Keratinocyte (primary cell): ENCODE data around the gene ETFA. TPM values are rescaled to one million over a fixed set of nuclear protein-coding genes. Genes with fewer than 3 reads are reported as not detected.

Experiments
- DNase-seq: peaks from one replicate; pipeline ENCODE4 v3.0.0-alpha.2; 2011; ENCODE audit warnings: low read depth, missing footprints, low spot score
- FAIRE-seq: peaks from 2 replicates; lab custom pipeline; 2011; peaks lifted over from hg19 to GRCh38; lab: Jason Lieb, UNC
- H2AFZ ChIP-seq: 2 replicates; pipeline ENCODE4 v1.6.0; 2012; ENCODE audit warnings: low read length, control low read depth, inconsistent platforms; ENCODE audit not compliant: control insufficient read depth
- H3K27ac ChIP-seq: 2 replicates; pipeline ENCODE4 v1.5.1; 2011; ENCODE audit warnings: low read length; ENCODE audit not compliant: control insufficient read depth, insufficient read depth
- H3K27me3 ChIP-seq: 3 replicates; pipeline ENCODE4 v1.6.0; 2011; ENCODE audit warnings: low read length; ENCODE audit not compliant: control insufficient read depth, insufficient read depth; ENCODE audit errors: extremely low read depth
- H3K36me3 ChIP-seq, 2 experiments: 2 replicates in 1 of 2; 3 replicates in 1 of 2; pipeline ENCODE4 v1.5.1; 2011; ENCODE audit warnings: low read length in 2 of 2, mild to moderate bottlenecking in 1 of 2; ENCODE audit not compliant: control insufficient read depth in 2 of 2, insufficient read depth in 2 of 2; ENCODE audit errors: extremely low read depth in 1 of 2
- H3K4me1 ChIP-seq: 3 replicates; pipeline ENCODE4 v1.5.1; 2011; ENCODE audit warnings: low read length; ENCODE audit not compliant: control insufficient read depth, insufficient read depth; ENCODE audit errors: extremely low read depth
- H3K4me2 ChIP-seq: 3 replicates; pipeline ENCODE4 v1.6.0; 2011; ENCODE audit warnings: low read depth, low read length; ENCODE audit not compliant: control insufficient read depth, insufficient read depth; ENCODE audit errors: extremely low read depth
- H3K4me3 ChIP-seq, 3 experiments: fragments of 200-600 bp in 1 of 3; sonication (generic) in 1 of 3; 2 replicates in 2 of 3; 3 replicates in 1 of 3; pipeline ENCODE4 v1.5.1; 2011 to 2016; ENCODE audit warnings: low read length in 3 of 3, mild to moderate bottlenecking in 3 of 3, control low read depth in 2 of 3, inconsistent platforms in 1 of 3, low read depth in 1 of 3, mixed read lengths in 1 of 3, mixed run types in 1 of 3, moderate library complexity in 1 of 3; ENCODE audit not compliant: control insufficient read depth in 2 of 3, insufficient read depth in 2 of 3; ENCODE audit errors: extremely low read depth in 1 of 3
- H3K79me2 ChIP-seq: 2 replicates; pipeline ENCODE4 v1.6.0; 2012; ENCODE audit warnings: low read length; ENCODE audit not compliant: control insufficient read depth, insufficient read depth
- H3K9ac ChIP-seq: 3 replicates; pipeline ENCODE4 v1.6.0; 2011; ENCODE audit warnings: low read length; ENCODE audit not compliant: control insufficient read depth, insufficient read depth; ENCODE audit errors: extremely low read depth
- H3K9me1 ChIP-seq: 3 replicates; pipeline ENCODE4 v1.6.0; 2011; ENCODE audit warnings: low read length; ENCODE audit not compliant: control insufficient read depth, insufficient read depth; ENCODE audit errors: extremely low read depth
- H3K9me3 ChIP-seq: 2 replicates; pipeline ENCODE4 v1.5.1; 2012; ENCODE audit warnings: low read depth, low read length; ENCODE audit not compliant: control insufficient read depth
- H4K20me1 ChIP-seq: 3 replicates; pipeline ENCODE4 v1.6.0; 2011; ENCODE audit warnings: low read length; ENCODE audit not compliant: control insufficient read depth, insufficient read depth; ENCODE audit errors: extremely low read depth
- CTCF ChIP-seq, 3 experiments: IDR thresholded peaks in 1 of 3; conservative IDR thresholded peaks in 1 of 3; optimal IDR thresholded peaks in 1 of 3; 2 replicates in 2 of 3; 3 replicates in 1 of 3; pipeline versions ENCODE3 to v1.5.1; 2011; ENCODE audit warnings: low read length in 3 of 3, mild to moderate bottlenecking in 3 of 3, moderate library complexity in 2 of 3, control low read depth in 1 of 3, inconsistent platforms in 1 of 3; ENCODE audit not compliant: insufficient read depth in 2 of 3; ENCODE audit errors: extremely low read depth in 1 of 3
- EZH2 ChIP-seq: IDR thresholded peaks from one replicate; pipeline ENCODE4 v1.6.1; 2012; ENCODE audit warnings: inconsistent platforms, mild to moderate bottlenecking, low read length, moderate library complexity
- dilution Hi-C: fragments of 300-500 bp; cut with MboI; formaldehyde crosslinking; loops from one replicate; pipeline ENCODE4 v1.7.0; 2020; ENCODE audit warnings: low sequenced_read_pairs; ENCODE audit not compliant: extremely low pct_ligation_motif_present
- polyA plus RNA-seq, 5 experiments: library from polyadenylated mRNA; depleted of rRNA in 3 of 5; stranded (reverse) in 3 of 5; stranded (forward) in 1 of 5; unstranded in 1 of 5; fragments of >200 nt; gene quantifications; 1 replicate in 1 of 5; 2 replicates in 3 of 5; 3 replicates in 1 of 5; pipeline versions ENCODE4 v1.2.1 to v1.2.3, GENCODE V29; 2011 to 2012; ENCODE audit warnings: missing spikeins in 2 of 5, low read depth in 1 of 5, low replicate concordance in 1 of 5

Gene ETFA
- polyA plus RNA-seq, 1 donor (not counting 4 experiments of a cell fraction or from before 2014, with no cell fraction given), result 230 TPM

DNA sequence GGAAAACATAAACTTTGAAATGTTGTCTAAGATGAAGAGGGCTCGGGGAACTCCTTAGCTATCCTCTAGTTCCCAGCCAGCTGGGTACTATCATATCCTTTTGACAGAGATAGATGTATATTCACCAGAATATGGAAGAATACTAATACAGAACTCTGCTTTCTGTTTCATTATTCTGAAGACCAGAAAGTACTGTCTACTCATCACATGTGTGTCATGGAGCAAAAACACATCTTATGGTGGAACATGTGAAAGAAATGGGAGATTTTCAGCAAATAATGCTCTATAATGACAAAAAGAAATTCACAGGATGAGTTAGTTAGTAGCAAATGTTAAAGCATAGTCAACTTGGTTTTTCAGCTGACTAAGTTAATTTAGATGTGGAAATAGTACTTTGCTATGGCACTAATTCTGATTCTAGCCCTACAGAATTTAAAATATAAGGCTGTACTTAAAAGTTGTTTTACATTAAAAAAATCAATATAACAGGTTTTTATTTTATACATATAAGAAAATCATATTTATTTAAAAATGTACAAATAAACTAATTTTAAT, 41.8 kb upstream of the ETFA start:
- Histone ChIP-seq H3K4me2 (no peak overlapping the region), H4K20me1 (no peaks in the 10 kb centered on the region), H3K27me3 (no peaks in the 10 kb centered on the region), H3K27ac (no peak overlapping the region), H3K4me3 (no peak overlapping the region), H3K36me3 (no peaks in the 10 kb centered on the region), H3K9ac (no peak overlapping the region), H3K4me1 (no peaks in the 10 kb centered on the region), H3K9me3 (no peaks in the 10 kb centered on the region), H2AFZ (no peak overlapping the region), H3K9me1 (no peaks in the 10 kb centered on the region), H3K79me2 (no peaks in the 10 kb centered on the region)
- TF ChIP-seq EZH2, result no peak
- TF ChIP-seq CTCF (optimal IDR thresholded peaks at IDR 0.05 in 1 of 3, IDR thresholded peaks at IDR 0.05 in 1 of 3, conservative IDR thresholded peaks at IDR 0.05 in 1 of 3; ENCODE audit: extremely low read depth in 1 of 3, insufficient read depth in 2 of 3, low read length in 3 of 3), result no peak
- dilution Hi-C loops, result no loop called here
- FAIRE-seq, result no peak
- no peak for DNase-seq

DNA sequence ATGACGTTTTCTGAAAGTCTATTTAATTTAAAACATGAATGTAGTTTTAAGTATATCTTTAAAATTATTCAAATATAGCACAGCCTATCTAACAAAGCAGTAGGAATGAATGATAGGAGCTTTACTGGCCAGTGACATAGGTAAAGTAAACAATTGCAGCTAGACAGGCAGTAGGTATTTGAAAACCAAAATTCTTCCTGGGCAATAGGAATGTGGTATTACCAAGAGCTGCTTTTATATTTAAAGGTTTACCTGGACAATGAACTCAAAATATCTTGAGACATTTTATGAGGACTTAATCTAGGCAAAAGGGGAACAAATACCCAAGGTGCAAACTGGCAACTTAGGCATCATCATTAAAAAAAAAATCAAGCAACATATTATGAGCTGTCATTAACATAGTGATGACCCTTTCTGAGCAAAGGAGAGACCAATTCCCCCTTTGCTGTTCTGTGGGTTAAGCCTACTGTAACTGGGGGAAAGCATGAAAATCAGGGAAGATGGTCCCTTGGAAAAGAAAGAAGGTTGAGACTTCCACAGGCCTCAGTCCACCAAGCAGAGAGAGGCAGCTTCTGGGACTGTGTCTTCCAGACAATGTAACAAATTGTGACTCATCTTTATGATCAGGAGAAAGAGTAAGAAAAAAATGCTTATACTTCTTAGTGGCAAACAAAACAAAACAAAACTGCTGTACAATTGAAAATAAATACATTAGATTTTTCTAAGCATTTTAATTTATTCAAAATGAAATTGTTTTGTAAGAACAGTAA, 38.2 kb upstream of the ETFA start:
- DNase-seq (no peak), FAIRE-seq (no peak)
- no peak for TF ChIP-seq CTCF (optimal IDR thresholded peaks at IDR 0.05 in 1 of 3, IDR thresholded peaks at IDR 0.05 in 1 of 3, conservative IDR thresholded peaks at IDR 0.05 in 1 of 3; ENCODE audit: extremely low read depth in 1 of 3, insufficient read depth in 2 of 3, low read length in 3 of 3)
- TF ChIP-seq EZH2, result no peak
- H3K9me1 ChIP-seq, result no peaks in the 10 kb centered on the region
- no peaks in the 10 kb centered on the region for H3K9me3 ChIP-seq
- H3K36me3 ChIP-seq, result no peaks in the 10 kb centered on the region
- no peak overlapping the region for H3K4me3 ChIP-seq
- H3K4me2 ChIP-seq, result no peak overlapping the region
- H3K9ac ChIP-seq, result no peak overlapping the region
- no peak overlapping the region for H2AFZ ChIP-seq
- dilution Hi-C loops, result no loop called here
- H3K79me2 ChIP-seq, result no peaks in the 10 kb centered on the region
- H3K27ac ChIP-seq, result no peak overlapping the region
- H3K4me1 ChIP-seq, result peaks cover 3% of the 10 kb centered on the region
- no peaks in the 10 kb centered on the region for H4K20me1 ChIP-seq
- H3K27me3 ChIP-seq, result peaks cover 29% of the 10 kb centered on the region
